ENCODE results near the gene KLRG1. TPM values are rescaled to one million over a fixed set of nuclear protein-coding genes. Genes with fewer than 3 reads are reported as not detected.
A peak's percentile ranks its signal among the peaks of the same experiment; 100 is the strongest.

KLRG1 gene
- total and polyA plus RNA-seq, 5 experiments from 2014 or later: 4.1 to 237 (median 13.8) TPM

GRCh38 chr12:8987685-8988084 lies 1.7 kb upstream of the KLRG1 start:
- peak overlapping the region in 8 of 10 donors; percentile 33 to 94 (median 73) for H3K27ac Mint-ChIP-seq
- peak in 1 of 2 donors; percentile 28 for ATAC-seq

GRCh38 chr12:8991371-8992345 lies 2.3 kb downstream of the KLRG1 start:
- ATAC-seq (peak; percentile 53 to 56), DNase-seq (peak in 3 of 10 donors; percentile 9 to 28 (median 13))
- Mint-ChIP-seq H3K27me3 (no peaks in the 10 kb centered on the region), H3K4me3 (peak overlapping the region; percentile 40 to 88 (median 63)), H3K36me3 (peaks cover 0 to 8% (median 0%) of the 10 kb centered on the region in 3 donors), H3K4me1 (peaks cover 26 to 84% (median 71%) of the 10 kb centered on the region in 4 donors), H3K9me3 (peaks cover 0 to 3% (median 0%) of the 10 kb centered on the region in 9 donors), H3K27ac (peak overlapping the region; percentile 49 to 90 (median 78))
- POLR2A ChIA-PET: interaction anchor here (1.4 kb wide), 1 partner anchor 41 kb away, joined by 9 read pairs; the partner anchor contains the start of gene M6PR

More at GRCh38 chr12:8987685-8988084, 1.7 kb upstream of the KLRG1 start:
- Mint-ChIP-seq H3K4me1 (peaks cover 23 to 62% (median 53%) of the 10 kb centered on the region in 4 donors), H3K36me3 (peaks cover 0 to 10% (median 0%) of the 10 kb centered on the region in 3 donors), H3K27me3 (no peaks in the 10 kb centered on the region), H3K4me3 (peak overlapping the region in 9 of 10 donors; percentile 1 to 65 (median 34)), H3K9me3 (peaks cover 0 to 4% (median 0%) of the 10 kb centered on the region in 9 donors)
- POLR2A ChIA-PET: no interaction called here
- DNase-seq: no peak

GRCh38 chr12:8993827-8994226 lies 4.5 kb downstream of the KLRG1 start:
- peak overlapping the region in 7 of 10 donors; percentile 5 to 88 (median 64) for H3K4me3 Mint-ChIP-seq
- peak overlapping the region in 8 of 10 donors; percentile 13 to 92 (median 63) for H3K27ac Mint-ChIP-seq
- ATAC-seq (no peak), DNase-seq (no peak)
- no peaks in the 10 kb centered on the region for H3K27me3 Mint-ChIP-seq
- no peaks in the 10 kb centered on the region for H3K9me3 Mint-ChIP-seq
- H3K36me3 Mint-ChIP-seq: peaks cover 0 to 10% (median 3%) of the 10 kb centered on the region in 3 donors
- POLR2A ChIA-PET: no interaction called here
- peaks cover 18 to 73% (median 62%) of the 10 kb centered on the region in 4 donors for H3K4me1 Mint-ChIP-seq

DNA sequence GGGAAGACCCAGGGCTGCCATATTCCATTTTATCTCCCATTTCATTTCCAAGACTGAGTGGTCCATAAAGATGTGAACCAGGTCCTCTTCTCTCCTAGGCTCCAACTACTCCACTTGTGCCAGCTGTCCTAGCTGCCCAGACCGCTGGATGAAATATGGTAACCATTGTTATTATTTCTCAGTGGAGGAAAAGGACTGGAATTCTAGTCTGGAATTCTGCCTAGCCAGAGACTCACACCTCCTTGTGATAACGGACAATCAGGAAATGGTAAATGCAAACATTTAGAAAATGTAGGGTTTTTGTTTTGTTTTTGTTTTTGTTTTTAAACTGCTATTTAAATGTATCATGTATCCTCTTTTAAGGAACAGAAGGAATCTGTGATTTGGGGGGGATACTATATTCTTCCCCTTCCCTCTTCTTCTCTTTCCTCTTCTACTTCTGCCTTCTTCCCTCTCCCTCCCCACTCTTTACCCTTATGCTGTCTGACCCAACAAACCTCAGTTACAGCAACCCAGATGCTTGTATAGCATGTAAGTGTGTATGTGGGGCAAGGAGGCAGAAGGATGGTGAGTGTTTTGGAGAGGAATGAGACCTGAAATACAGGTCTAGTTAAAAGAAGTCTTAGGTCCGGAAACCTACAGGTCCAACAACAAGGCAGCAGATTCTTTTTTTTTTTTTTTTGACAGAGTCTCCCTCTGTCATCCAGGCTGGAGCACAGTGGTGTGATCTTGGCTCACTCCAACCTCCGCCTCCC lies 5.9 kb downstream of the KLRG1 start:
- no peaks in the 10 kb centered on the region for H3K27me3 Mint-ChIP-seq
- ATAC-seq (no peak), DNase-seq (no peak)
- H3K9me3 Mint-ChIP-seq: no peaks in the 10 kb centered on the region
- peak overlapping the region in 9 of 10 donors; percentile 18 to 92 (median 58) for H3K27ac Mint-ChIP-seq
- H3K36me3 Mint-ChIP-seq: peaks cover 0 to 16% (median 8%) of the 10 kb centered on the region in 3 donors
- H3K4me1 Mint-ChIP-seq: peaks cover 19 to 73% (median 59%) of the 10 kb centered on the region in 4 donors
- H3K4me3 Mint-ChIP-seq: peak overlapping the region in 6 of 10 donors; percentile 33 to 88 (median 66)
- POLR2A ChIA-PET: no interaction called here

DNA sequence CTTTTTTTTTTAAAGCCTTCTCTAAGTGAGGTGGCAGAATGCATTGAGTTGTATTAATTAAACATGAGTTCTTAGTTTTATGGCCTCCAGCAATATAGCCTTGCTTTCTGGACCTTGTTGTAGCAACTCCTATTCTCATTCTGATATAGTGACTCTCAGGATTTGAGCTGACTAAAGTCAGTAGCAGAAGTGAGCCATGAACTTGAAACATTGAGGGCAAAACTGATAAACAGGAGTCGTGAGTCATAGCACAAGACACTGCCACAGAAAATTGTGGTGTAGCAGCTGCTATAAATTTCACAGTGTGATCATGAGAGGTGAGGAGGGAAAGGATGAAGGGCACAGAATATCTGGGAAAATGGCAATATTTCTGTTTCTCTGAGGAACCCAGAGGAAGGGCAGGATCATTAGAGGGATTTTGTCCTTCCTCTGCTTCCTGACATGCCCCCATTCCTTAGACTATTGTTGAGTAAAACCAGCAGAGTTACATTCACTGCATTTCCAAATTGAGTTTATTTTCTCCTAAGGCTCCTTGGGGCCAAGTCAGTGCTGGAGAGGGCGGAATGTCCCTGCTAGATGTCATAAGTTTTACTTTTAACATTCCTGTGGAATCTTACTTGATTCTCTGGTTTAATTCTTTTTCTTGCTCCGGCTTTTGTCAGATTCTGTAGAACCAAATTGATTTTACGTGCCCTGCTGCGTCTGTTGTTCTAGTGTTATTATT lies 7.5 kb downstream of the KLRG1 start:
- POLR2A ChIA-PET: no interaction called here
- Mint-ChIP-seq H3K36me3 (peaks cover 0 to 19% (median 11%) of the 10 kb centered on the region in 3 donors), H3K4me3 (peak overlapping the region in 6 of 10 donors; percentile 16 to 88 (median 24)), H3K27ac (peak overlapping the region in 8 of 10 donors; percentile 58 to 86 (median 71)), H3K4me1 (peaks cover 22 to 79% (median 65%) of the 10 kb centered on the region in 4 donors), H3K27me3 (no peaks in the 10 kb centered on the region), H3K9me3 (no peaks in the 10 kb centered on the region)
- peak; percentile 45 to 64 for ATAC-seq
- peak in 2 of 10 donors; percentile 10 to 13 for DNase-seq

- no peaks in the 10 kb centered on the region for H3K27me3 Mint-ChIP-seq
- peaks cover 0 to 3% (median 0%) of the 10 kb centered on the region in 9 donors for H3K9me3 Mint-ChIP-seq
- H3K4me1 Mint-ChIP-seq: peaks cover 17 to 57% (median 46%) of the 10 kb centered on the region in 4 donors
- H3K4me3 Mint-ChIP-seq: peak overlapping the region in 2 of 10 donors; percentile 16 to 41
- POLR2A ChIA-PET: no interaction called here
- peaks cover 0 to 15% (median 13%) of the 10 kb centered on the region in 3 donors for H3K36me3 Mint-ChIP-seq
- DNase-seq (no peak), ATAC-seq (no peak)
- peak overlapping the region in 4 of 10 donors; percentile 8 to 77 (median 48) for H3K27ac Mint-ChIP-seq
Observed at GRCh38 chr12:9001233-9001632, 11.9 kb downstream of the KLRG1 start.

- no peaks in the 10 kb centered on the region for H3K27me3 Mint-ChIP-seq
- POLR2A ChIA-PET: interaction anchor here (0.6 kb wide), 1 partner anchor 44 kb away, joined by 4 read pairs; no protein-coding TSS in a partner anchor
- peaks cover 0 to 3% (median 0%) of the 10 kb centered on the region in 9 donors for H3K9me3 Mint-ChIP-seq
- peak overlapping the region in 2 of 10 donors; percentile 26 to 70 for H3K4me3 Mint-ChIP-seq
- H3K4me1 Mint-ChIP-seq: peaks cover 12 to 52% (median 42%) of the 10 kb centered on the region in 4 donors
- H3K36me3 Mint-ChIP-seq: peaks cover 0 to 14% (median 13%) of the 10 kb centered on the region in 3 donors
- peak overlapping the region in 4 of 10 donors; percentile 40 to 83 (median 57) for H3K27ac Mint-ChIP-seq
- DNase-seq (no peak), ATAC-seq (no peak)
Observed at GRCh38 chr12:9002335-9002734, 13.0 kb downstream of the KLRG1 start.

GRCh38 chr12:9022592-9022991 lies 33.2 kb downstream of the KLRG1 start:
- POLR2A ChIA-PET: interaction anchor here (1.2 to 7.8 kb wide), 2 partner anchors 14 to 73 kb away, joined by 3 to 47 read pairs; partner anchors contain the start of gene M6PR
- peaks cover 0 to 18% (median 0%) of the 10 kb centered on the region in 3 donors for H3K36me3 Mint-ChIP-seq

GRCh38 chr12:9024512-9024911 lies 35.2 kb downstream of the KLRG1 start:
- DNase-seq: no peak
- POLR2A ChIA-PET: interaction anchor here (1.0 to 7.8 kb wide), 2 partner anchors 11 to 75 kb away, joined by 4 to 47 read pairs; partner anchors contain the start of gene M6PR
- Mint-ChIP-seq H3K9me3 (peaks cover 0 to 9% (median 5%) of the 10 kb centered on the region in 9 donors), H3K36me3 (peaks cover 0 to 6% (median 0%) of the 10 kb centered on the region in 3 donors), H3K4me1 (peaks cover 11 to 36% (median 21%) of the 10 kb centered on the region in 4 donors), H3K4me3 (no peak overlapping the region), H3K27ac (no peak overlapping the region), H3K27me3 (no peaks in the 10 kb centered on the region)
- peak in 1 of 2 donors; percentile 18 for ATAC-seq

More at GRCh38 chr12:9022592-9022991, 33.2 kb downstream of the KLRG1 start:
- Mint-ChIP-seq H3K9me3 (peaks cover 0 to 24% (median 15%) of the 10 kb centered on the region in 9 donors), H3K27ac (peak overlapping the region in 8 of 10 donors; percentile 15 to 79 (median 63)), H3K4me3 (no peak overlapping the region), H3K27me3 (no peaks in the 10 kb centered on the region), H3K4me1 (peaks cover 7 to 24% (median 14%) of the 10 kb centered on the region in 4 donors)
- no peak for DNase-seq
- ATAC-seq: no peak

- Mint-ChIP-seq H3K4me1 (peaks cover 12 to 48% (median 31%) of the 10 kb centered on the region in 4 donors), H3K9me3 (peaks cover 0 to 5% (median 0%) of the 10 kb centered on the region in 9 donors), H3K36me3 (peaks cover 0 to 3% (median 0%) of the 10 kb centered on the region in 3 donors), H3K4me3 (peak overlapping the region in 9 of 10 donors; percentile 7 to 71 (median 40)), H3K27ac (peak overlapping the region in 7 of 10 donors; percentile 76 to 96 (median 86)), H3K27me3 (no peaks in the 10 kb centered on the region)
- ATAC-seq (no peak), DNase-seq (no peak)
- POLR2A ChIA-PET: interaction anchor here (0.6 to 7.8 kb wide), 4 partner anchors 8 to 78 kb away, joined by 4 to 47 read pairs (median 11); partner anchors contain the start of gene M6PR
Observed at GRCh38 chr12:9027161-9028059, 38.1 kb downstream of the KLRG1 start.
